ENCODE data around the gene PRSS21. TPM values are rescaled to one million over a fixed set of nuclear protein-coding genes. Genes with fewer than 3 reads are reported as not detected.

The PRSS21 gene
- total RNA-seq, 2 experiments from 2014 or later, result 68.7 to 69.6 TPM

DNA sequence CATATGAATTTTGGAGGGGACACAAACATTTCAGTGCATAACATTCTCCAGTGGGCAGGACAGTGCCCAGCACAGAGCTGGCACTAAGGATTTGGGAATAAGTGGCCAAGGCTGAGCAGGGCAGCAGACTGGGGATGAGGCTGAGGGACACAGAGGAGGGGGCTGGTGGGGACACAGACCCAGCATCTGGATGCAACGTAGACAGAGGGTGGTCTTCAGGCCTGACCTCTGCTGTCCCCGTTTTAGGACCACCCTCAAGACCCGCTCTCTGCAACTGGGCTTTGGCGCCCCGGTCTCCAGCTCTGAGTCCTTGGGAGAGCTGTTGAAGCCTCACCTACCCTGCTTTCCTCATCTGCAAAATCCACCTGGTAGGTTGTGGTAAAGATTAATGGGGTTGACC is 26.4 kb upstream of the PRSS21 start:
- intact Hi-C loops (cut with micrococcal nuclease; ENCODE audit: unreplicated experiment), result loop anchor here (10.0 kb wide), 1 partner anchor 64 kb away; the partner anchor contains the start of gene PRSS22
- no TSS peak for BruUV-seq (replicated peaks)
- ChIA-PET POLR2A (interaction anchor here (0.6 kb wide), 1 partner anchor 1955 kb away, joined by 3 read pairs; no protein-coding TSS in a partner anchor), CTCF (ENCODE audit: unreplicated experiment) (no interaction called here)
- DNase-seq (ENCODE audit: low spot score), result no peak
- H3K36me3 ChIP-seq (ENCODE audit: insufficient read depth, low read length), result no peaks in the 10 kb centered on the region
- no peaks in the 10 kb centered on the region for H3K9me2 ChIP-seq (ENCODE audit: insufficient read depth, low read length)
- no peak overlapping the region for H3K4me3 ChIP-seq (ENCODE audit: low read depth, low read length, poor library complexity, severe bottlenecking)
- TF ChIP-seq EZH2phosphoT487 (IDR thresholded peaks at IDR 0.05; ENCODE audit: borderline replicate concordance, low read depth, low read length), result no peak
- TF ChIP-seq, protein P1, sequence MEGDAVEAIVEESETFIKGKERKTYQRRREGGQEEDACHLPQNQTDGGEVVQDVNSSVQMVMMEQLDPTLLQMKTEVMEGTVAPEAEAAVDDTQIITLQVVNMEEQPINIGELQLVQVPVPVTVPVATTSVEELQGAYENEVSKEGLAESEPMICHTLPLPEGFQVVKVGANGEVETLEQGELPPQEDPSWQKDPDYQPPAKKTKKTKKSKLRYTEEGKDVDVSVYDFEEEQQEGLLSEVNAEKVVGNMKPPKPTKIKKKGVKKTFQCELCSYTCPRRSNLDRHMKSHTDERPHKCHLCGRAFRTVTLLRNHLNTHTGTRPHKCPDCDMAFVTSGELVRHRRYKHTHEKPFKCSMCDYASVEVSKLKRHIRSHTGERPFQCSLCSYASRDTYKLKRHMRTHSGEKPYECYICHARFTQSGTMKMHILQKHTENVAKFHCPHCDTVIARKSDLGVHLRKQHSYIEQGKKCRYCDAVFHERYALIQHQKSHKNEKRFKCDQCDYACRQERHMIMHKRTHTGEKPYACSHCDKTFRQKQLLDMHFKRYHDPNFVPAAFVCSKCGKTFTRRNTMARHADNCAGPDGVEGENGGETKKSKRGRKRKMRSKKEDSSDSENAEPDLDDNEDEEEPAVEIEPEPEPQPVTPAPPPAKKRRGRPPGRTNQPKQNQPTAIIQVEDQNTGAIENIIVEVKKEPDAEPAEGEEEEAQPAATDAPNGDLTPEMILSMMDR (conservative IDR thresholded peaks at IDR 0.05; ENCODE audit: low read length), result no peak
- H3K27ac ChIP-seq (ENCODE audit: low read depth, low read length, poor library complexity, severe bottlenecking), result no peak overlapping the region
- no peaks in the 10 kb centered on the region for H4K20me1 ChIP-seq (ENCODE audit: insufficient read depth, low read length)
- H3K4me2 ChIP-seq (ENCODE audit: low read length), result no peak overlapping the region
- H3K4me1 ChIP-seq (ENCODE audit: insufficient read depth, low read length, poor library complexity, severe bottlenecking), result no peaks in the 10 kb centered on the region
- H3K9me3 ChIP-seq (ENCODE audit: low read length), result no peaks in the 10 kb centered on the region
- H3K79me2 ChIP-seq (ENCODE audit: insufficient read depth, low read depth, low read length), result no peaks in the 10 kb centered on the region
- H2AFZ ChIP-seq (ENCODE audit: low read length), result no peak overlapping the region

DNA sequence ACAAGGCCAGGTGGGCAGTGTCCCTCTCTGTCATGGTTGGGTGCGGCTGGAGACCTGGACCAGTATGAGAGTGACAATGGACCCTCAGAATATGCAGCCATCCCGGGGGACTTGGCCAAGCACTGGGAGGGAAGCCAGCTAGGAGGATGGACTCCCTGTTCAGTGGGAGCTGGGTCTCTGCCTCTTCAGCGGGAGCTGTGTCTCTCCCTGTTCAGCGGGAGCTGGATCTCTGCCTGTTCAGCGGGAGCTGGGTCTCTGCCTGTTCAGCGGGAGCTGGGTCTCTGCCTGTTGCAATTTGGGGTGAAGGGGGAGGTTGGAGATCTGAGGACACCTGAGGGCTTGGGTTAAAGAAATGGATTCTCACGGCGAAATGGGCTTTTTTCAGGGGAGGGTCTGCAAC is 25.9 kb upstream of the PRSS21 start:
- H3K9me2 ChIP-seq (ENCODE audit: insufficient read depth, low read length), result no peaks in the 10 kb centered on the region
- no TSS peak for BruUV-seq (replicated peaks)
- no peak overlapping the region for H3K4me3 ChIP-seq (ENCODE audit: low read depth, low read length, poor library complexity, severe bottlenecking)
- H3K79me2 ChIP-seq (ENCODE audit: insufficient read depth, low read depth, low read length), result no peaks in the 10 kb centered on the region
- no peaks in the 10 kb centered on the region for H3K36me3 ChIP-seq (ENCODE audit: insufficient read depth, low read length)
- no peaks in the 10 kb centered on the region for H3K4me1 ChIP-seq (ENCODE audit: insufficient read depth, low read length, poor library complexity, severe bottlenecking)
- no peak overlapping the region for H2AFZ ChIP-seq (ENCODE audit: low read length)
- DNase-seq (ENCODE audit: low spot score), result no peak
- TF ChIP-seq, protein P1 (conservative IDR thresholded peaks at IDR 0.05; ENCODE audit: low read length), result no peak
- TF ChIP-seq EZH2phosphoT487 (IDR thresholded peaks at IDR 0.05; ENCODE audit: borderline replicate concordance, low read depth, low read length), result no peak
- ChIA-PET CTCF (ENCODE audit: unreplicated experiment) (no interaction called here), POLR2A (no interaction called here)
- no peaks in the 10 kb centered on the region for H4K20me1 ChIP-seq (ENCODE audit: insufficient read depth, low read length)
- no peak overlapping the region for H3K27ac ChIP-seq (ENCODE audit: low read depth, low read length, poor library complexity, severe bottlenecking)
- H3K9me3 ChIP-seq (ENCODE audit: low read length), result no peaks in the 10 kb centered on the region
- H3K4me2 ChIP-seq (ENCODE audit: low read length), result no peak overlapping the region
- intact Hi-C loops (cut with micrococcal nuclease; ENCODE audit: unreplicated experiment), result loop anchor here (10.0 kb wide), 1 partner anchor 64 kb away; the partner anchor contains the start of gene PRSS22

DNA sequence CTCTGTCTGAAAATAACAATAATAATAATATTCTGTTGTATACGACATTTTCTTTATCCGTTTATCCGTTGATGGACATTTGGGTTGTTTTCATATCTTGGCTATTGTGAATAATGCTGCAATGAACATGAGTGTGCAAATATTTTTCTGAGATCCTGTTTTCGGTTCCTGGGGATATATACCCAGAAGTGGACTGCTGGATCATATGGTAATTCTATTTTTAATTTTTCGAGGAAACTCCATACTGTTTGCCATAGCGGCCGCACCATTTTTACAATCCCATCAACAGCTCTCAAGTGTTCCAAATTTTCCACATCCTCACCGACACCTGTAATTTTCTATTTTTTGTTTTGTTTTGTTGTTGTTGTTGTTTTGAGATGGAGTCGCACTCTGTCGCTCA is 24.1 kb upstream of the PRSS21 start:
- POLR2A ChIA-PET, result no interaction called here
- no peak overlapping the region for H3K4me2 ChIP-seq (ENCODE audit: low read length)

More for the DNA sequence above, 24.1 kb upstream of the PRSS21 start:
- no peaks in the 10 kb centered on the region for H4K20me1 ChIP-seq (ENCODE audit: insufficient read depth, low read length)
- no peak for DNase-seq (ENCODE audit: low spot score)
- H3K79me2 ChIP-seq (ENCODE audit: insufficient read depth, low read depth, low read length), result no peaks in the 10 kb centered on the region
- intact Hi-C loops (cut with micrococcal nuclease; ENCODE audit: unreplicated experiment), result loop anchor here (10.0 kb wide), 1 partner anchor 62 kb away; the partner anchor contains the start of gene PRSS22
- H3K27ac ChIP-seq (ENCODE audit: low read depth, low read length, poor library complexity, severe bottlenecking), result no peak overlapping the region
- BruUV-seq (replicated peaks), result no TSS peak
- H3K9me2 ChIP-seq (ENCODE audit: insufficient read depth, low read length), result no peaks in the 10 kb centered on the region
- no peaks in the 10 kb centered on the region for H3K4me1 ChIP-seq (ENCODE audit: insufficient read depth, low read length, poor library complexity, severe bottlenecking)
- H3K9me3 ChIP-seq (ENCODE audit: low read length), result no peaks in the 10 kb centered on the region
- no peak overlapping the region for H3K4me3 ChIP-seq (ENCODE audit: low read depth, low read length, poor library complexity, severe bottlenecking)
- no peak overlapping the region for H2AFZ ChIP-seq (ENCODE audit: low read length)
- TF ChIP-seq, protein P1 (conservative IDR thresholded peaks at IDR 0.05; ENCODE audit: low read length), result no peak
- no peak for TF ChIP-seq EZH2phosphoT487 (IDR thresholded peaks at IDR 0.05; ENCODE audit: borderline replicate concordance, low read depth, low read length)
- CTCF ChIA-PET (ENCODE audit: unreplicated experiment), result no interaction called here
- H3K36me3 ChIP-seq (ENCODE audit: insufficient read depth, low read length), result no peaks in the 10 kb centered on the region
